K562 (cell line): ENCODE measurements around the gene CNNM4. TPM values are rescaled to one million over a fixed set of nuclear protein-coding genes. Genes with fewer than 3 reads are reported as not detected.

Source experiments
- ATAC-seq: fragments of 200-7000 bp; cut with Tn5 transposase; 3 replicates; pipeline ENCODE4 v1.9.1; 2020; ENCODE audit warnings: moderate library complexity
- BruUV-seq: library from RNA; stranded (reverse); fragments of 400-500 nt; replicated peaks from 2 replicates; lab custom pipeline; 2021; lab: Mats Ljungman, UMichigan
- CTCF ChIA-PET: fragments of 300-600 bp; formaldehyde crosslinking; extraction: SDS; loops from one replicate; lab custom pipeline; 2021; ENCODE audit warnings: low intra/inter-chr PET ratio; lab: Yijun Ruan, JAX
- POLR2A ChIA-PET: fragments of 300-600, 350-650 bp; sonication (Branson Sonifier 250); formaldehyde crosslinking; extraction: SDS; loops from one replicate; lab custom pipeline; 2021; ENCODE audit warnings: antibody characterized with exemption, inconsistent platforms; lab: Yijun Ruan, JAX
- DNase-seq, 4 experiments: peaks; one replicate each; pipeline versions ENCODE4 v3.0.0 to v3.0.0-alpha.2; 2011 to 2018; ENCODE audit warnings: low spot score in 3 of 4, mixed read lengths in 3 of 4; ENCODE audit errors: extremely low read depth in 1 of 4
- FAIRE-seq: peaks from 2 replicates; lab custom pipeline; 2011; peaks lifted over from hg19 to GRCh38; lab: Jason Lieb, UNC
- H2AFZ ChIP-seq: 2 replicates; pipeline ENCODE4 v1.6.0; 2011; ENCODE audit warnings: low read depth, low read length, control low read depth, inconsistent platforms
- H3K27ac ChIP-seq: fragments of 200-600 bp; 3 replicates; pipeline ENCODE4 v1.8.0; 2011; ENCODE audit warnings: low read depth, mild to moderate bottlenecking, control low read depth, inconsistent platforms, low read length, moderate library complexity, mixed read lengths; ENCODE audit errors: extremely low read depth
- H3K27me3 ChIP-seq, 2 experiments: fragments of 300-600 bp in 1 of 2; 2 replicates in 1 of 2; 3 replicates in 1 of 2; pipeline versions ENCODE4 v1.6.0 to v1.8.0; 2011; ENCODE audit warnings: inconsistent platforms in 2 of 2, low read length in 2 of 2, mild to moderate bottlenecking in 1 of 2, mixed read lengths in 1 of 2, moderate library complexity in 1 of 2; ENCODE audit not compliant: control insufficient read depth in 2 of 2, insufficient read depth in 2 of 2
- H3K36me3 ChIP-seq: fragments of 300-600 bp; 3 replicates; pipeline ENCODE4 v1.8.0; 2011; ENCODE audit warnings: mild to moderate bottlenecking, low read length, inconsistent platforms; ENCODE audit not compliant: control insufficient read depth, insufficient read depth
- H3K4me1 ChIP-seq, 2 experiments: fragments of 200-600 bp in 1 of 2; replicated peaks in 1 of 2; 2 replicates in 1 of 2; 3 replicates in 1 of 2; pipeline versions ENCODE4 v1.5.1 to v1.8.0; 2011; ENCODE audit warnings: inconsistent platforms in 2 of 2, low read length in 2 of 2, mild to moderate bottlenecking in 1 of 2, mixed read lengths in 1 of 2, moderate library complexity in 1 of 2; ENCODE audit not compliant: control insufficient read depth in 2 of 2, insufficient read depth in 2 of 2
- H3K4me2 ChIP-seq: 2 replicates; pipeline ENCODE4 v1.6.1; 2011; ENCODE audit warnings: low read length, control low read depth, inconsistent platforms, mixed read lengths; ENCODE audit not compliant: insufficient read depth
- H3K4me3 ChIP-seq: fragments of 200-600 bp; sonication (generic), shearing (Covaris generic); 2 replicates; pipeline ENCODE4 v1.5.1; 2016; ENCODE audit warnings: control low read depth, inconsistent platforms
- H3K79me2 ChIP-seq: fragments of 200-600 bp; 3 replicates; pipeline ENCODE4 v1.8.0; 2011; ENCODE audit warnings: low read length, inconsistent platforms; ENCODE audit not compliant: control insufficient read depth, insufficient read depth
- H3K9ac ChIP-seq, 2 experiments: 2 replicates each; pipeline versions ENCODE4 v1.6.0 to v1.6.1; 2011; ENCODE audit warnings: low read depth in 2 of 2, low read length in 2 of 2, control low read depth in 1 of 2, inconsistent platforms in 1 of 2, mild to moderate bottlenecking in 1 of 2, mixed read lengths in 1 of 2; ENCODE audit not compliant: insufficient read depth in 1 of 2
- H3K9me1 ChIP-seq: one replicate; pipeline ENCODE4 v1.6.0; 2011; ENCODE audit warnings: inconsistent platforms, mild to moderate bottlenecking, low read length, moderate library complexity; ENCODE audit not compliant: control insufficient read depth, insufficient read depth
- H3K9me3 ChIP-seq: replicated peaks from 2 replicates; pipeline ENCODE4 v1.5.1; 2011; ENCODE audit warnings: low read depth, low read length, inconsistent platforms; ENCODE audit not compliant: control insufficient read depth, insufficient read depth
- H4K20me1 ChIP-seq: replicated peaks from 2 replicates; pipeline ENCODE4 v1.6.1; 2011; ENCODE audit warnings: low read length, inconsistent platforms, mixed read lengths; ENCODE audit not compliant: control insufficient read depth, insufficient read depth
- GTF2A2 ChIP-seq: IDR thresholded peaks from 2 replicates; pipeline ENCODE4 v1.6.1; 2016; ENCODE audit warnings: mild to moderate bottlenecking, missing genetic modification characterization, missing compliant biosample characterization
- MGA ChIP-seq: fragments of 450-650 bp; IDR thresholded peaks from 2 replicates; pipeline ENCODE4 v1.6.1; 2016; ENCODE audit warnings: mild to moderate bottlenecking, moderate library complexity
- NBN ChIP-seq: fragments of 450-650 bp; IDR thresholded peaks from 2 replicates; pipeline ENCODE4 v1.6.1; 2016; ENCODE audit warnings: low read depth, mild to moderate bottlenecking
- NUFIP1 ChIP-seq: fragments of 450-650 bp; IDR thresholded peaks from 2 replicates; pipeline ENCODE4 v1.6.1; 2018; ENCODE audit not compliant: partially characterized antibody
- PHF20 ChIP-seq: fragments of 450-650 bp; IDR thresholded peaks from 2 replicates; pipeline ENCODE4 v1.6.1; 2018; ENCODE audit not compliant: partially characterized antibody
- THRAP3 ChIP-seq: fragments of 450-650 bp; IDR thresholded peaks from 2 replicates; pipeline ENCODE4 v1.6.1; 2016; ENCODE audit warnings: mild to moderate bottlenecking, inconsistent platforms, borderline replicate concordance
- ZNF79 ChIP-seq: fragments of 250-450 bp; sonication (Bioruptor Pico); IDR thresholded peaks from 2 replicates; pipeline ENCODE4 v1.4.0; 2020; ENCODE audit warnings: low read depth, mild to moderate bottlenecking, moderate library complexity
- WGBS: fragments of 100-300 bp; shearing (Covaris generic); methylation state at CpG from one replicate; pipeline ENCODE4 v1.1.6; 2016; ENCODE audit warnings: low coverage, mixed read lengths; ENCODE audit not compliant: insufficient coverage; ENCODE audit errors: missing lambda C conversion rate; 5-methylcytosine and 5-hydroxymethylcytosine counted together
- in situ Hi-C: fragments of 300-500 bp; cut with MboI; formaldehyde crosslinking; loops from 4 replicates; pipeline ENCODE4 v1.15.0; 2018; ENCODE audit warnings: inconsistent platforms, mixed read lengths
- intact Hi-C: fragments of 100-400 bp; cut with micrococcal nuclease; formaldehyde crosslinking; loops from 2 replicates; pipeline ENCODE4 v1.14.2; 2022
- polyA plus RNA-seq, 8 experiments: library from polyadenylated mRNA; depleted of rRNA in 4 of 8; stranded (reverse) in 5 of 8; unstranded in 3 of 8; fragments of >200 nt; fragmentation: Nextera tagmentation in 2 of 8; fragmentation: Illumina TruSeq in 1 of 8; extraction: Ambion mirVana in 2 of 8; extraction: Trizol in 1 of 8; gene quantifications; 2 replicates each; pipeline versions ENCODE4 v1.2.1 to v1.2.3, GENCODE V29; 2011 to 2014; ENCODE audit warnings: inconsistent platforms in 1 of 8, missing spikeins in 1 of 8
- total RNA-seq, 7 experiments: library from RNA; depleted of rRNA in 6 of 7; stranded (reverse); fragments of >200 nt in 6 of 7; fragmentation: Illumina TruSeq in 2 of 7; extraction: Trizol in 2 of 7; gene quantifications; 2 replicates each; pipeline versions ENCODE4 v1.2.1 to v1.2.3, GENCODE V29; 2011 to 2021; ENCODE audit warnings: low replicate concordance in 1 of 7
- TF ChIP-seq, protein P1 (sequence below): fragments of 450-650 bp; IDR thresholded peaks from 2 replicates; pipeline ENCODE4 v1.6.1; 2016; ENCODE audit warnings: antibody characterized with exemption

Gene CNNM4
- total and polyA plus RNA-seq, 9 of the 15 experiments (the other 6 are each of a cell fraction or from before 2014, with no cell fraction given): 0.96 to 6.3 (median 2.8) TPM

DNA sequence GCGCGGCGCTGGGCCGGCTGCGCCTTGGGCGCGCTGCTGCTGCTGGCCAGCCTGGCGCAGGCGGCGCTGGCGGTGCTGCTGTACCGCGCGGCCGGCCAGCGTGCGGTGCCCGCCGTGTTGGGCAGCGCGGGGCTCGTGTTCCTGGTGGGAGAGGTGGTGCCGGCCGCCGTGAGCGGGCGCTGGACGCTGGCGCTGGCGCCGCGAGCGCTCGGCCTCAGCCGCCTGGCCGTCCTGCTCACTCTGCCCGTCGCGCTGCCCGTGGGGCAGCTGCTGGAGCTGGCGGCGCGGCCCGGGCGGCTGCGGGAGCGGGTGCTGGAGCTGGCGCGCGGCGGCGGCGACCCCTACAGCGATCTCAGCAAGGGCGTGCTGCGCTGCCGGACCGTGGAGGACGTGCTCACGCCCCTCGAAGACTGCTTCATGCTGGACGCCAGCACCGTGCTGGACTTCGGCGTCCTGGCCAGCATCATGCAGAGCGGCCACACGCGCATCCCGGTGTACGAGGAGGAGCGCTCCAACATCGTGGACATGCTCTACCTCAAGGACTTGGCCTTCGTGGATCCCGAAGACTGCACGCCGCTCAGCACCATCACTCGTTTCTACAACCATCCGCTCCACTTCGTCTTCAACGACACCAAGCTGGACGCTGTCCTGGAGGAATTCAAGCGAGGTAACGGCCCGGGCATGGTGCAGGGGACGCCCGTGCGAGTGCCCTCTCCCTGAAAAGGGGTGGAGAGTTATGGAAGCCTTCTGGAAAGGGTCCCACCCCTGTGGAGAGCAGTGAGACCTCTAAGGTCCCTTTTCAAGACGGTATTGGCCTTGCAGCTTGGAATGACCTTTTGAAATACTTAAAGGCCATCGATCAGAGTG is 56.4 kb downstream of the CNNM4 start:
- no peak overlapping the region for H3K27ac ChIP-seq
- ChIA-PET POLR2A (interaction anchor here (0.6 to 2.3 kb wide), 3 partner anchors 7 to 64 kb away, joined by 3 to 8 read pairs (median 4); no protein-coding TSS in a partner anchor), CTCF (no interaction called here)
- H3K4me1 ChIP-seq: peaks cover 34 to 49% of the 10 kb centered on the region in 2 experiments
- H3K27me3 ChIP-seq: no peaks in the 10 kb centered on the region
- no peaks in the 10 kb centered on the region for H3K9me3 ChIP-seq
- H3K36me3 ChIP-seq: peaks cover 25% of the 10 kb centered on the region
- peak overlapping the region; percentile 90 for H3K4me2 ChIP-seq
- H4K20me1 ChIP-seq: peaks cover 40% of the 10 kb centered on the region
- ATAC-seq: no peak; the same call in 2 of the 3 replicates
- in situ Hi-C loops: no loop called here
- peaks cover 21% of the 10 kb centered on the region for H3K9me1 ChIP-seq
- H3K9ac ChIP-seq: peak overlapping the region; percentile 10 to 89; a peak in 3 of 4 replicates
- no peak overlapping the region; the same call in 1 of the 2 replicates for H2AFZ ChIP-seq
- intact Hi-C loops: loop anchor here (5.0 kb wide), 1 partner anchor 55 kb away; the partner anchor contains the start of gene CNNM4
- no peak for FAIRE-seq
- H3K79me2 ChIP-seq: peaks cover 45% of the 10 kb centered on the region
- peak overlapping the region; percentile 80 for H3K4me3 ChIP-seq
- under 1% methylated on average over 62 of the region's 89 CpGs for WGBS
- peak in 2 of 4 experiments; percentile 29 to 37 for DNase-seq
- BruUV-seq: no TSS peak
- TF ChIP-seq NUFIP1: no peak
- no peak for TF ChIP-seq ZNF79 (CRISPR knock-in tag)
- peak; percentile 41 for TF ChIP-seq MGA
- TF ChIP-seq THRAP3: no peak
- no peak for TF ChIP-seq GTF2A2 (tag)
- TF ChIP-seq PHF20: peak; percentile 22
- TF ChIP-seq, protein P1, sequence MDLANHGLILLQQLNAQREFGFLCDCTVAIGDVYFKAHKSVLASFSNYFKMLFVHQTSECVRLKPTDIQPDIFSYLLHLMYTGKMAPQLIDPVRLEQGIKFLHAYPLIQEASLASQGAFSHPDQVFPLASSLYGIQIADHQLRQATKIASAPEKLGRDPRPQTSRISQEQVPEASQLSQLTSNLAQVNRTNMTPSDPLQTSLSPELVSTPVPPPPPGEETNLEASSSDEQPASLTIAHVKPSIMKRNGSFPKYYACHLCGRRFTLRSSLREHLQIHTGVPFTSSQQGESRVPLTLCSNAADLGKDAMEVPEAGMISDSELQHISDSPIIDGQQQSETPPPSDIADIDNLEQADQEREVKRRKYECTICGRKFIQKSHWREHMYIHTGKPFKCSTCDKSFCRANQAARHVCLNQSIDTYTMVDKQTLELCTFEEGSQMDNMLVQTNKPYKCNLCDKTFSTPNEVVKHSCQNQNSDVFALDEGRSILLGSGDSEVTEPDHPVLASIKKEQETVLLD: 0 out of 2 replicates have a peak, but pooled peaks have one; percentile 18
- no peak for TF ChIP-seq NBN
